Stimulated activated memory B cell treated with anti-CD40 and anti-IgM and Interleukin-4, amounts not matched to agents 10 μg/mL and 1 μg/mL and 100 μg/mL, for 72 hours (primary cell): ENCODE results near the gene SRPX.
A peak's percentile ranks its signal among the peaks of the same experiment; 100 is the strongest.

ENCODE experiments used
- ATAC-seq: fragments of 150-1000 bp; cut with Tn5 transposase; 2 replicates; pipeline ENCODE4 v1.10.0; 2021
- H3K27ac Mint-ChIP-seq: one replicate; pipeline ENCODE4 v1.8.0; 2022; ENCODE audit warnings: mild to moderate bottlenecking, mixed read lengths
- H3K27me3 Mint-ChIP-seq: one replicate; pipeline ENCODE4 v1.8.0; 2022; ENCODE audit warnings: mixed read lengths
- H3K36me3 Mint-ChIP-seq: one replicate; pipeline ENCODE4 v1.8.0; 2022; ENCODE audit warnings: mixed read lengths
- H3K4me1 Mint-ChIP-seq: one replicate; pipeline ENCODE4 v1.8.0; 2022; ENCODE audit warnings: mixed read lengths
- H3K4me3 Mint-ChIP-seq: one replicate; pipeline ENCODE4 v1.8.0; 2022; ENCODE audit warnings: mild to moderate bottlenecking, moderate library complexity, mixed read lengths
- H3K9me3 Mint-ChIP-seq: one replicate; pipeline ENCODE4 v1.8.0; 2022; ENCODE audit warnings: mixed read lengths

SRPX gene

DNA sequence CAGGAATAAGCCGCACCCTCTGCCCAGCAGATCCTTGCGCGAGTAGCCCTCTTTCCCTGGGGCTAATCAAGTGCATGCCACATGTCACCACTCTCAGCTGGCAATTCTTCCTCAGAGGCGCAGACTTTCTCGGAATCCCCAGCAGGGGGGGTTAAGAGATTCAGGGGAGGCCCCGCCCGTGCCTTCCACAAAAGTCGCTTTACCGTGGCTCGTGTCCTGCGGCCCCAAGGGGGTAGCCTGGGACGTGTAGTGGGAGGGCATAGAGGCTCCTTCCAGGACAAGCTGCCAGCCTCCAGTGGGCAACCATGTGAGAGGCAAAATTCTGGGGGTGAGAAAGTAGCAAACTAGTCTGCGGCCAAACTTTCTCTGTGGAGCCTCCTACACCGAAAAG, 652 bp downstream of the SRPX start:
- H3K4me1 Mint-ChIP-seq: peaks cover 6% of the 10 kb centered on the region
- ATAC-seq: no peak
- H3K4me3 Mint-ChIP-seq: peak overlapping the region; percentile 34
- peaks cover 32% of the 10 kb centered on the region for H3K27me3 Mint-ChIP-seq
- H3K27ac Mint-ChIP-seq: no peak overlapping the region
- no peaks in the 10 kb centered on the region for H3K9me3 Mint-ChIP-seq
- no peaks in the 10 kb centered on the region for H3K36me3 Mint-ChIP-seq

DNA sequence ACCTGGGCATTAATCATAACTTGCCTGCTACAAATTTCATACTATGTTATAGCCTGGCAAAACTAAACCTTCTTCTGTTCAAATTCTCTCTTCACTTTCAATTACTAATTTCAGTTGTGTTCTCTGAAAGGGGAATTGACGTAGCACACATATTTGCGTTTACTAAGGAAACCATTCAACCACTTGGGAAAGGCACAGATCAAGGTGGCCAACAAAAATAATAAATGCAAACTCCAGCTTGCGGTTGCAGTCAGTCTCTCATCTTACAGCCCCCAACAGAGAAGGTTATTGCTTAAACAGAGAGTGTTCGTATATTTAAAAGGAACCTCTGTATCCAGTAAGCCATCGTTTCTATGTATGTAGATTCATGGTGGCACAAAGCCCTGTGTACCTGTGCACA, 4.0 kb downstream of the SRPX start:
- no peak for ATAC-seq
- Mint-ChIP-seq H3K4me1 (peaks cover 6% of the 10 kb centered on the region), H3K27ac (no peak overlapping the region), H3K4me3 (no peak overlapping the region), H3K36me3 (no peaks in the 10 kb centered on the region), H3K9me3 (no peaks in the 10 kb centered on the region), H3K27me3 (peaks cover 33% of the 10 kb centered on the region)

DNA sequence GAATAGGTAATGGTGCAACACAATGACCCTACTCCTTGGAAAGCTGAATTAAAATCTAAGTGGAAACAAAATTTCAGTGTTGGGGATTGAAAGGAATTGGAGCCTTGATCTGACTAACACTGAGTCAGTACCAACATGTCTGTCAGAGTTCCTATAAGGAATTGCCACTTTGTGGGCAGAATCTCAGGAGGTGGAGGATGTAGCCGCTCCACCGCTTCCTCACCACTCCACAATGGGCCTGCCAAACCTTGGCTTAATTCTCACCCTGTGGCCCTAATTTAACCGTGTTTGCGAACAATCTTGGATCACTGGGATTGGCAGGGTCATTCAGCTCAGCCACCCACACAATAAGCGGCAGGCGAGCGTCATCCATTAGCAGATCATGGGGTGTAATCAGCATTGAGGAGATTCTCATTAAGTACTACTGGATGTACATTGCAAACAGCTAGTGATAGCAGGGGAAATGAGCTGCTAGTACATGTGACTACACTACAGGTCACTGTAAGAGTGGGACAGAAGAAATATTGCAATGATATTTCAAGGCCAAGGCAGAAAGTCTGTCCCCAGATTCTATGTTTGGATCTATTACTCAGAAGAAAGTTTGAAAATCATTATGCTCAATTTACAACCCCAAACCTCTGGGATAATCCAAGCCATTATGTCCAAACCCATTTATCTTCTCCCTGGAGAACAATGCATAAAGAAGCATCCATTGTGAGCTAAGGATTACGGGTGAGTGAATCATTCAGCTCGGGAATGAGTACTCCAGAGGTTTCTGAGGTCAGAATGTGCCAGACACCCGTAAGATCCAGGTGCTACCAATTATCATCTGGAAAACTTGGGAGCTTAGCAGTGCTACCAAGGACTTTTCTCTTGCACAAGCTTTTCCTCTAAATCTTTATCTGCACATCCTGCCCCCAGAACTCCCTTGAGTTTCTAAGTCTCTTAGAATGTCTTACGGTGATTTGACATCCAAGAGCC, 5.8 kb downstream of the SRPX start:
- Mint-ChIP-seq H3K27me3 (peaks cover 26% of the 10 kb centered on the region), H3K36me3 (no peaks in the 10 kb centered on the region), H3K4me3 (no peak overlapping the region), H3K9me3 (no peaks in the 10 kb centered on the region), H3K4me1 (peaks cover 3% of the 10 kb centered on the region), H3K27ac (no peak overlapping the region)
- ATAC-seq: no peak

DNA sequence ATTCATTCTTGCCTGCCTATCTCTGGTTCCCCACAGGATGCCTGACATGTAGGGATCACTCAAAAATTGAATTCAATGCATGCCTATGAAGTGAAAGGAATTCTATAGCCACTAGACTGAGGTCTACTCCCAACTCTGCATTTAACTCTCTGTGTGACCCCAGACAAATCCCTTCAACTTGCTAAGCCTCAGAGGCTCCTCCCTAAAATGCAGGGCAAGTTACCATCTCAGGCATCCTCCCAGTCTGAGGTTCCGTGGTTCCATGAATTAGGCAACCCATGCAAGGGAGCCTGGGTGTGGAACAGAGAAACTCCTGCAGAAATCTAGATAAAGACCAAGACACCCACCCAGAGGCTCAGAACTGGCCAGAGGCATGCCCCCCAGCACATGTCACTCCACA, 6.6 kb downstream of the SRPX start:
- Mint-ChIP-seq H3K4me3 (no peak overlapping the region), H3K9me3 (no peaks in the 10 kb centered on the region), H3K4me1 (no peaks in the 10 kb centered on the region), H3K36me3 (no peaks in the 10 kb centered on the region), H3K27me3 (peaks cover 24% of the 10 kb centered on the region), H3K27ac (no peak overlapping the region)
- no peak for ATAC-seq

DNA sequence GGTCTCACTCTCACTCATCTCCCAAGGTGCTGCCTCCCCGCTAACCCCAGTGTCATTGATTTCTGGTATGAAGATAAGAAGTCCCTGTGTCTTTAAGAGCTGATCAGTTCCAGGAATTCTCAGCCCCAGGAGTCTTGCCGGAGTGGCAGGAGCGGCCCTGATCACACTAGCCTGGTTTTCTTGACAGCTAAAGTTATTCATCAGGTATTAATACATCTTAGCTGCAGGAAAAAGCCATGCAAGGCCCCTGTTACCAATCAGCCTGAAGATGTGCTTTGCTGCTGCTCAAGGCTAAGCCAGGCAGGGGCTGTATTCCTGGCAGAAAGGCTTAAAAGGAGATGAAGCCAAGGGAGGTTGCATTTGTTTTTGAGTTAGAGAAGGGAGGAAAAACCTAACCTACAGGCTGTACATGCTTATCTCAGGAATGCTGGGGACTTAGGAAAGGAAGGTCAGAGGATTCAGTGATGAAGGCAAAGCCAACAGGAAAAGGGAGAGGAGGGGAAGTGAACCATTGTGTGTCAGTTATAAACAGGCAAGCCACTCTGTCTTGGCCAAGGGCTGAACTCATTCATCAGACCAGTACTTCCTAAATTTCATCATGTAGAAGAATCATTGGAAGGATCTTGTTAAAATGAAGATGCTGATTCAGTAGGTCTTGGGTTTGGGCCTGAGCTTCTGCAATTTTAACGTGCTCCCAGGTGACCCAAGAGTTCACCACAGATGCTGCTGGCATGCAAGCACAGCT, 8.6 kb downstream of the SRPX start:
- no peaks in the 10 kb centered on the region for H3K36me3 Mint-ChIP-seq
- no peaks in the 10 kb centered on the region for H3K9me3 Mint-ChIP-seq
- peaks cover 12% of the 10 kb centered on the region for H3K27me3 Mint-ChIP-seq
- no peak overlapping the region for H3K4me3 Mint-ChIP-seq
- no peak overlapping the region for H3K27ac Mint-ChIP-seq
- no peaks in the 10 kb centered on the region for H3K4me1 Mint-ChIP-seq
- no peak for ATAC-seq

DNA sequence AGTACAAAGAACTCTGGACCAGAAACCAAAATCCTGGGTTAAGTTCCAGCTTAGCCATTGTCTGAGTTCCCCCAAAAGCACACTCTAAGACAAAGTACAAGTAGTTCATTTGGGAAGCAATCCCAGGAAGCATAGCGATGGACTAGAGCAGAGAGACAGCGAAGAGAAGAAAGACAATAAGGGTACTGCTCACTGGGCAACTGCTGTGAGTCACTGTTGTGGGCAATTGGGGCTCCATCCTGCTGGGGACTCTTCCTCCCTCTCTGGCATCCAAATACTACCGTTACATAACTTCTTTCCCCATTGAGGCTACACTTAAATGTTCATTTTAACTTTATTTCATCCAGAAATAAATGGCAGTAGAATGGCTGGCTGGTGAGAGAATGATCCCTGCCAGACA, 14.1 kb downstream of the SRPX start:
- H3K27ac Mint-ChIP-seq: no peak overlapping the region
- no peaks in the 10 kb centered on the region for H3K36me3 Mint-ChIP-seq
- no peak overlapping the region for H3K4me3 Mint-ChIP-seq
- no peak for ATAC-seq
- peaks cover 2% of the 10 kb centered on the region for H3K27me3 Mint-ChIP-seq
- peaks cover 2% of the 10 kb centered on the region for H3K9me3 Mint-ChIP-seq
- H3K4me1 Mint-ChIP-seq: no peaks in the 10 kb centered on the region

DNA sequence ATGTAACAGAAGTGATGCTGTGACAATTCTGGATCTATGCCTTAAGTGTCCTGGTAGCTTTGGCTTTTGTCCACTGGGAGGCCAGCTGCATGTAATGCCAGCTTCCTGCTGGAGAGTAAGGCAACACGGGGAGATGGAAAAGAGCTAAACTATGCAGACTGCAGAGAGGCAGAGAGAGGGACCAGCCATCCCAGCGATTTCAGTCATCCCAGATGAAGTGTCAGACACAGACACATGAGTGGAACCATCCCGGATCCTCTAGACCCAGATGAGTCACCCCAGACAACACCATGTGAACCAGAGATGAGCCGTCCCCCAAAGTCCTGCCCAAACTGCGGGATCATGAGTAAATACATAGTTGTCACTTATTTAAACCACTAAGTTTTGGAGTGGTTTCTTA, 14.6 kb downstream of the SRPX start:
- no peak overlapping the region for H3K27ac Mint-ChIP-seq
- no peaks in the 10 kb centered on the region for H3K27me3 Mint-ChIP-seq
- H3K4me3 Mint-ChIP-seq: no peak overlapping the region
- H3K4me1 Mint-ChIP-seq: no peaks in the 10 kb centered on the region
- H3K9me3 Mint-ChIP-seq: peaks cover 2% of the 10 kb centered on the region
- ATAC-seq: no peak
- no peaks in the 10 kb centered on the region for H3K36me3 Mint-ChIP-seq

DNA sequence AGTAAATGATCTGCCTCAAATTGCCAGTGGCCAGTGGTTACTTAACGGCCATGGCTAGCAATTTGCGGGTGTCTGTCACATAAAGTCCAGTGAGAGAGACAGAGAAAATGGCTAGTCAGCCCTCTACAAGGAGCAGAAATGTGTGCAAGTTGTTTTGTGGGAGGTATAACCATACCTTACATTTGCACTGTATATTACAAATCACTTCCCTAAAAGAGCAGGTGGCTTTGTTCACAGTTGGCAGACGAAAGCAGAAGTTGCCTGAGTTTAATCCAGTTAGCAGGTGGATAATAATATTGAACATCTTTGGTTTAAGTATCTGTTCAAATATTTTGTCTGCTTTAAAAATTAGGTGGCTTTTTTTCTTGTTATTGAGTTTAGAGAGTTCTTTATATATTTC, 15.6 kb downstream of the SRPX start:
- H3K27me3 Mint-ChIP-seq: no peaks in the 10 kb centered on the region
- H3K27ac Mint-ChIP-seq: no peak overlapping the region
- H3K9me3 Mint-ChIP-seq: peaks cover 2% of the 10 kb centered on the region
- no peak overlapping the region for H3K4me3 Mint-ChIP-seq
- H3K36me3 Mint-ChIP-seq: no peaks in the 10 kb centered on the region
- ATAC-seq: no peak
- no peaks in the 10 kb centered on the region for H3K4me1 Mint-ChIP-seq

DNA sequence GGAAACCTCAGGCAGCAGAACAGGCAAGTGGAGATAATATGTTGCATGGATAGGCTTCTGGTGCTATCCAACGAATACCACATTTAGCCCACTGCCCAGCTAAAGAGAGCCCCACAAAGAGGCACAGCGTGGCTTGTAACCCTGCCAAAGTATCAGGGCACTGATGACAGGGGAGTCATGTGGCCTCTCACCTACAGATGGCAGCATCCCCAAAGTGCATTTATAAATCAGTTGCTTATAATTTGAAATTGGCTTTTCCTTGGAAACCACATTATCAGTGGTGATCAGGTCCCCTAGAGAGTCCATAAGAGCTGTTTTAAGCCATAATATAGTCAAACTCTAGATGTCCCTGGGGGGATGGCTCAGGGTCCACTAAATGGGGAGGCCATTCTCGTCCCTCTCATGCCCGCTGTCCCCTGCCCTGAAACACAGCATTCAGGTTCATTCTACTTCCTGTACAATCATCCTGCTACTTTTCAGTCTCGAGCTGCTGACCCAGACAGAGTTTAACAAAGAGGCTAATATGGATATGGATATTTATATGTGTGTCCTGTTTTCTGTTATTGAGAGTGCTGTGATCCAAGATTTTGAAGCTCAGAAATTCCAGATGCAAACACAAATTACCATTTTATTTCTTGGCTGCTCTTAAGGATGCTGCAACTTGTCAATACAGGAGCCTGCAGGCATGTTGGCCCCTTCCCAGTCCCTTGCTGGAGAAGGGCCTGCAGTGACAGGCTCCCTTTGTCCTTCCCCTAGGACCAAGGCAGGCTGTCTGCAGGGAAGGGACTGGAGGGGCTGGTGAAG, 28.5 kb downstream of the SRPX start:
- Mint-ChIP-seq H3K9me3 (no peaks in the 10 kb centered on the region), H3K4me3 (no peak overlapping the region), H3K27me3 (no peaks in the 10 kb centered on the region), H3K36me3 (no peaks in the 10 kb centered on the region), H3K27ac (no peak overlapping the region), H3K4me1 (peaks cover 5% of the 10 kb centered on the region)
- ATAC-seq: no peak

DNA sequence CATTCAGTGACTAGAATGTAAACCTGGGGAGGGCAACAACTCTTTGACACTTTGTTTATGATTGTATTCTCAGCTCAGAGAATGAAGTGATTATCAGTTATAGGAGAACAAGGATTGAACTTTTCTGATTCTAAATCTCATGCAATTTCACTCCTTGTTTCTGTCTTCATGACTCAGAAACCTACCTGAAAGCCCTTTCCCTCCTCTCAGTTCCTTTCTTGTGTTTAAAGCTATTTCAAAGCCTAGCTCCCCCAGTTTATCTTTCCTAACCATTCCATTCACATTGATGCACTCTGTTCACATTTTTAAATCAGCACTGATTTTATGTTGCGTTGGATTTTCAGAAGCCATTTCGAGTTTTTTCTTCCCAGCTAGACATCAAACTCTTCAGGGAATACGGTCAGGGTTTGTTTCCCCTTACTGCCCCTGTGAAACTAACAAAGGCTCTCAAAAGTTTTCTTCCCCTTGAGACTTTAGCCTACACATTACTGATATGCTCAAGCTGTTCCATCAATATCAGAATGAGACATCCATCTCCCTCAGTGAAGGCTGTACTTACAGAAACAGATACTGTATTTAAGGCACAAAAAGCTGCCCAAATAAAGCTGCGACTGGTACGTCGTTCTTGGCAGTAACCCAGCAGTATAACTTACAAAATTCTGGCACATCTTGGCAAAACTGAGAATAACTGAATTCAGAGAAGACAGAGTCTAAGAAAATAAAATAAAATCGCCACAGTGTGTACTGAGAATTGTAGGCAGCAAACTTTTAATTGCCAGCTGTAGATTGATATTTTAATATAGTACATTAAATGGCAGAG, 31.0 kb downstream of the SRPX start:
- Mint-ChIP-seq H3K36me3 (no peaks in the 10 kb centered on the region), H3K4me3 (no peak overlapping the region), H3K9me3 (no peaks in the 10 kb centered on the region), H3K4me1 (peaks cover 5% of the 10 kb centered on the region), H3K27me3 (no peaks in the 10 kb centered on the region), H3K27ac (no peak overlapping the region)
- no peak for ATAC-seq

DNA sequence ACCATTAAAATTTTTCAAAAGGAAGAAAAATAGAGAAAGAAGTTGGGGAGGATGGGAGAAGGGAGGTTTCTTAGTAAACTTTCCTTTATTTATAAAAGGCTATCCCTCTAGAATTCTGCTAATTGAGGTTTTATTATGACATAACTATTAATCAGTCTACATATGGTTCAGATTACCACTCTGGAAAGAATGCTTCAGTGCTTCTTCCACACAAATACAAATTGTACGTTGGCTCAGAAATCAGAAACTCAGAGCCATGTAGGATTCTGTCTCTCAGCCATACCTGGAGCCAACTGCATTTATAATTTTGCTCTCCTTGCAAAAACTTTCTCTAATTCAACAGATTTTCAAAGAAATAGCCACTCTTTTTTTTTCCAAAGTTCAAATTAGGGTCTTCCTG, 37.1 kb downstream of the SRPX start:
- Mint-ChIP-seq H3K9me3 (no peaks in the 10 kb centered on the region), H3K4me3 (no peak overlapping the region), H3K27ac (no peak overlapping the region), H3K4me1 (no peaks in the 10 kb centered on the region), H3K36me3 (no peaks in the 10 kb centered on the region), H3K27me3 (no peaks in the 10 kb centered on the region)
- ATAC-seq: no peak

DNA sequence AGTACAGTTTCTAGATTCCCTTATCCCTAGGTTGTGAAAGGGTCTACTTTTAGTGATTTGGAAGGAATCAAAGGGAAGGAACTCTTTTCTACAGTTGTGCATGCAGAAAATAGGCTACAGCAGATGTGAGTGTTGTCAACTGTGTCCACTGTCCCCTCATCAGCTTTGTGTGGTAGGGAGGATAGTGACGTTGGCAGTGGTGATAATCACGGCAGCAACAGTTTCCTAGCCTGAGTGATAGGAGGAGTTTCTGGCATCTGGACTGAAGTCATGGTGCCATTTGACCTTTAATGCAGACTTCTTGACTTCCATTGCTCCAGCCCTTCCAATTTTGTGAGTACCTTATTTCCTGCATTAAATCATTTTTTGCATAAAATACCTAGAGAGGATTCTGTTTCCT, 39.3 kb downstream of the SRPX start:
- Mint-ChIP-seq H3K4me3 (no peak overlapping the region), H3K9me3 (no peaks in the 10 kb centered on the region), H3K36me3 (no peaks in the 10 kb centered on the region), H3K27ac (no peak overlapping the region), H3K27me3 (no peaks in the 10 kb centered on the region), H3K4me1 (no peaks in the 10 kb centered on the region)
- ATAC-seq: no peak

DNA sequence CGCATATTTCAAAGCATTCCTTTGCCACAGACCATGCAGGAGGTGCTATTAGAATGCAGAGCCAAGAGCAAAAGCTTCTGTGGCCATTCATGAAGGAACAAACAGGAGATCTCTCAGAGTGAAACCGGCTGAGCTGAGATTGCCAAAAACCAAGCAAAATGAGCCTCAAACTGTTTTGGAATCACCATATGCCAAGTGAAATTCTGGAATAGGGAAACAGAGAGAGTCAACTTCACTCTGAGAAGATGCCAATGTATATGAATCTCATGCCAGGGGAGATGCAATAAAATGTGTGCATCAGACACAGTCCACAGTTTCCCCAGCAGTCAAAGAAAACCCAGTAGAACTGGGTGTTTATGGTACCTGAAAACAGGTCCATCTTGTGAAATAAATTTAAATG, 42.3 kb downstream of the SRPX start:
- no peaks in the 10 kb centered on the region for H3K27me3 Mint-ChIP-seq
- no peaks in the 10 kb centered on the region for H3K4me1 Mint-ChIP-seq
- no peak overlapping the region for H3K4me3 Mint-ChIP-seq
- H3K9me3 Mint-ChIP-seq: no peaks in the 10 kb centered on the region
- no peak for ATAC-seq
- no peaks in the 10 kb centered on the region for H3K36me3 Mint-ChIP-seq
- H3K27ac Mint-ChIP-seq: no peak overlapping the region

DNA sequence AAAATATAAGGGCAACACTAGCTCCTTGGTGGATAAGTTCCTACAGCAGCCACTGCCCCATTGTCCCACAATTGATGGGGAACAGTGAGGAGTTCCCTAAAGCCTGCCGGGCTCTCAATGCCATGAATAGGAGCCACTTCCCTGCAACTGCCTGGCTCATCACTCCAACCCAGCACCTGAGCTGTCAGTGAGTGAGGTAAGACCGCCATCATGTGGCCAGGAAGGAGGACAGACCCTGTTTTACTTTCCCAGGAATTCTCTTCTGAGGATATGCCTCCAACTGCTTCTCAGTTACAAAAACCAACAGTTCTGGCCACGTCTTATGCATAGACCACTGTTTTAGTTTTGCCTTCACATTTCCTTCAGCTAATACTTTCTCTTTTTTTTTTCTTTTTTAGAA, 45.5 kb downstream of the SRPX start:
- H3K4me3 Mint-ChIP-seq: no peak overlapping the region
- no peak for ATAC-seq
- no peak overlapping the region for H3K27ac Mint-ChIP-seq
- H3K9me3 Mint-ChIP-seq: no peaks in the 10 kb centered on the region
- H3K36me3 Mint-ChIP-seq: no peaks in the 10 kb centered on the region
- H3K27me3 Mint-ChIP-seq: no peaks in the 10 kb centered on the region
- H3K4me1 Mint-ChIP-seq: no peaks in the 10 kb centered on the region

DNA sequence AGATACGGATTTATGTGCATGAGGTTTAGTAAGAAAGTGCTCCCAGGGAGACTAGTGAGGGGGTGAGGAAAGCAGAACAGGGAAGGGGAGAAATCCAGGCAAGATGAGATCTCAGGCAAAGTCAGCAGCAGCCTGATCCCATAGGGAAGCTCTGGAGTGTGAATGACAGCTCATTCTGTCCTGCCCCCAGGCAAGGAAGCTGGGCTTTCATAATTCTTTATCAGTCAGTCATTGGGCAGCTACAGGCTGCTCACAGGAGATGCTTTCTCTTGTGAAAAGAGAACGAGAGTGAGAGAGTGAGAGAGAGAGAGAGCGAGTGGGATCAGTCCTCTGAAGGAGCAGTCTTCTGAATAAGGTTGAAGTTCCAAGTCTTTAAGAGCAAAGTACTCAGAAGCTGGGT, 48.1 kb downstream of the SRPX start:
- H3K4me1 Mint-ChIP-seq: no peaks in the 10 kb centered on the region
- H3K27ac Mint-ChIP-seq: no peak overlapping the region
- ATAC-seq: no peak
- no peaks in the 10 kb centered on the region for H3K9me3 Mint-ChIP-seq
- no peaks in the 10 kb centered on the region for H3K27me3 Mint-ChIP-seq
- H3K36me3 Mint-ChIP-seq: no peaks in the 10 kb centered on the region
- H3K4me3 Mint-ChIP-seq: no peak overlapping the region
